ENCODE measurements around the gene EPOP. TPM values are rescaled to one million over a fixed set of nuclear protein-coding genes. Genes with fewer than 3 reads are reported as not detected.

The EPOP gene
- total and polyA plus RNA-seq, 2 of the 13 experiments (the other 11 are each of a cell fraction or from before 2014, with no cell fraction given) = 14.7 to 37.8 TPM

GRCh38 chr17:38701504-38702165 is 26.9 kb upstream of the EPOP start (continued):
- TF ChIP-seq ZNF878 (CRISPR knock-in tag; IDR thresholded peaks at IDR 0.05) = no peak
- no peak for TF ChIP-seq CREB1 (IDR thresholded peaks at IDR 0.05)
- TF ChIP-seq CREB1 (CRISPR knock-in tag; IDR thresholded peaks at IDR 0.05) = no peak
- TF ChIP-seq ZKSCAN8 (CRISPR knock-in tag; IDR thresholded peaks at IDR 0.05; ENCODE audit: borderline replicate concordance) = no peak
- no peak for TF ChIP-seq MEIS2 (CRISPR knock-in tag; IDR thresholded peaks at IDR 0.05)
- TF ChIP-seq ZNF232 (CRISPR knock-in tag; IDR thresholded peaks at IDR 0.05; ENCODE audit: borderline replicate concordance) = no peak; the same call in 1 of the 2 replicates
- TF ChIP-seq SMYD3 (CRISPR knock-in tag; IDR thresholded peaks at IDR 0.05) = 0 out of 2 replicates have a peak, but pooled peaks have one; percentile 26
- TF ChIP-seq ZNF253 (CRISPR knock-in tag; IDR thresholded peaks at IDR 0.05; ENCODE audit: borderline replicate concordance) = no peak
- 0 out of 2 replicates have a peak, but pooled peaks have one; percentile 83 for TF ChIP-seq RORA (CRISPR knock-in tag; IDR thresholded peaks at IDR 0.05)
- TF ChIP-seq MZF1 (CRISPR knock-in tag; IDR thresholded peaks at IDR 0.05; ENCODE audit: borderline replicate concordance) = no peak
- no peak for TF ChIP-seq ZMYM3 (CRISPR knock-in tag; IDR thresholded peaks at IDR 0.05)
- TF ChIP-seq ZBTB7B (CRISPR knock-in tag; IDR thresholded peaks at IDR 0.05) = peak; percentile 38; the same call in 1 of the 2 replicates
- TF ChIP-seq ZNF646 (CRISPR knock-in tag; IDR thresholded peaks at IDR 0.05) = no peak
- no peak for TF ChIP-seq KDM3A (CRISPR knock-in tag; IDR thresholded peaks at IDR 0.05; ENCODE audit: low read depth)
- no peak for TF ChIP-seq TIGD3 (CRISPR knock-in tag; IDR thresholded peaks at IDR 0.05; ENCODE audit: borderline replicate concordance)
- TF ChIP-seq CERS6 (CRISPR knock-in tag; IDR thresholded peaks at IDR 0.05) = no peak
- TF ChIP-seq EEA1 (CRISPR knock-in tag; IDR thresholded peaks at IDR 0.05; ENCODE audit: borderline replicate concordance) = 0 out of 2 replicates have a peak, but pooled peaks have one; percentile 66
- TF ChIP-seq RNF219 (CRISPR knock-in tag; IDR thresholded peaks at IDR 0.05) = no peak; the same call in 1 of the 2 replicates
